ENCODE data around the gene CUL4A.
A peak's percentile ranks its signal among the peaks of the same experiment; 100 is the strongest.

The CUL4A gene

GRCh38 chr13:113220141-113220598 lies 10.8 kb downstream of the CUL4A start:
- no peaks in the 10 kb centered on the region for H3K9me3 ChIP-seq (ENCODE audit: control insufficient read depth in 5 of 5, low read length in 5 of 5)
- peaks cover 4 to 62% (median 46%) of the 10 kb centered on the region in 5 donors for H3K36me3 ChIP-seq (ENCODE audit: control insufficient read depth in 5 of 5, insufficient read depth in 5 of 5, low read length in 5 of 5)
- peaks cover 4 to 31% (median 24%) of the 10 kb centered on the region in 5 donors for H3K4me1 ChIP-seq (ENCODE audit: control insufficient read depth in 5 of 5, insufficient read depth in 5 of 5, low read length in 5 of 5)
- no peak overlapping the region for H3K9ac ChIP-seq (ENCODE audit: low read length in 5 of 5)
- H3K27ac ChIP-seq (ENCODE audit: low read depth, low read length) = no peak overlapping the region
- no peaks in the 10 kb centered on the region for H3K27me3 ChIP-seq (ENCODE audit: control insufficient read depth in 5 of 5, insufficient read depth in 4 of 5, low read length in 5 of 5)
- H3K4me3 ChIP-seq (ENCODE audit: low read depth in 1 of 5, low read length in 5 of 5) = no peak overlapping the region

DNA sequence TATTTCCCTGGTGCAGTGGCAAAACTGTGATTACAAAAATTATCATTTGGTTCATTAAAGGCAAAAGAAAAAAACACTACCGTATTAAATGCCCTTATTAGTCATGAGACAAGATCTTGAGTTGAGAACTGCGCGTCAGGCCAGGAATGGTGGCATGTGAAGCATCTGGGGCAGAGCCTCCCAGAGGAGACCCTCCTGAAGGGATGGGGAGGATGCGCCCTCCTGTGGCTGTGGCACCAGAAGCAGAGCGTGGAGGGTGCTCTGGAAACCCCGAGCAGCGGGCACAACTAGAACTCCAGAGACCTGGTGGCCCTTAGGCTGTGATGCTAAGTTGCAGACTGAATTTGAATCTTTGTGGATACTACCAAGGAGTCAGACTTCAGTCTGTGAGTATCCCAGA lies 11.5 kb downstream of the CUL4A start:
- no peak overlapping the region for H3K4me3 ChIP-seq (ENCODE audit: low read depth in 1 of 5, low read length in 5 of 5)
- peaks cover 5 to 69% (median 53%) of the 10 kb centered on the region in 5 donors for H3K36me3 ChIP-seq (ENCODE audit: control insufficient read depth in 5 of 5, insufficient read depth in 5 of 5, low read length in 5 of 5)
- no peaks in the 10 kb centered on the region for H3K9me3 ChIP-seq (ENCODE audit: control insufficient read depth in 5 of 5, low read length in 5 of 5)
- H3K4me1 ChIP-seq (ENCODE audit: control insufficient read depth in 5 of 5, insufficient read depth in 5 of 5, low read length in 5 of 5) = peaks cover under 1 to 25% (median 18%) of the 10 kb centered on the region in 5 donors
- H3K27me3 ChIP-seq (ENCODE audit: control insufficient read depth in 5 of 5, insufficient read depth in 4 of 5, low read length in 5 of 5) = no peaks in the 10 kb centered on the region
- peak overlapping the region in 1 of 5 donors; percentile 11 for H3K9ac ChIP-seq (ENCODE audit: low read length in 5 of 5)
- H3K27ac ChIP-seq (ENCODE audit: low read depth, low read length) = no peak overlapping the region

- H3K9me3 ChIP-seq (ENCODE audit: control insufficient read depth in 5 of 5, low read length in 5 of 5) = no peaks in the 10 kb centered on the region
- H3K36me3 ChIP-seq (ENCODE audit: control insufficient read depth in 5 of 5, insufficient read depth in 5 of 5, low read length in 5 of 5) = peaks cover 5 to 87% (median 71%) of the 10 kb centered on the region in 5 donors
- H3K4me1 ChIP-seq (ENCODE audit: control insufficient read depth in 5 of 5, insufficient read depth in 5 of 5, low read length in 5 of 5) = peaks cover 0 to 21% (median 7%) of the 10 kb centered on the region in 5 donors
- H3K27ac ChIP-seq (ENCODE audit: low read depth, low read length) = no peak overlapping the region
- no peak overlapping the region for H3K9ac ChIP-seq (ENCODE audit: low read length in 5 of 5)
- H3K27me3 ChIP-seq (ENCODE audit: control insufficient read depth in 5 of 5, insufficient read depth in 4 of 5, low read length in 5 of 5) = no peaks in the 10 kb centered on the region
- no peak overlapping the region for H3K4me3 ChIP-seq (ENCODE audit: low read depth in 1 of 5, low read length in 5 of 5)
Measured at GRCh38 chr13:113223070-113223469, 13.7 kb downstream of the CUL4A start.

GRCh38 chr13:113224486-113224885 lies 15.1 kb downstream of the CUL4A start:
- peaks cover 0 to 18% (median 6%) of the 10 kb centered on the region in 5 donors for H3K4me1 ChIP-seq (ENCODE audit: control insufficient read depth in 5 of 5, insufficient read depth in 5 of 5, low read length in 5 of 5)
- no peak overlapping the region for H3K27ac ChIP-seq (ENCODE audit: low read depth, low read length)
- no peak overlapping the region for H3K4me3 ChIP-seq (ENCODE audit: low read depth in 1 of 5, low read length in 5 of 5)
- H3K9me3 ChIP-seq (ENCODE audit: control insufficient read depth in 5 of 5, low read length in 5 of 5) = no peaks in the 10 kb centered on the region
- no peaks in the 10 kb centered on the region for H3K27me3 ChIP-seq (ENCODE audit: control insufficient read depth in 5 of 5, insufficient read depth in 4 of 5, low read length in 5 of 5)
- no peak overlapping the region for H3K9ac ChIP-seq (ENCODE audit: low read length in 5 of 5)
- peaks cover 5 to 89% (median 75%) of the 10 kb centered on the region in 5 donors for H3K36me3 ChIP-seq (ENCODE audit: control insufficient read depth in 5 of 5, insufficient read depth in 5 of 5, low read length in 5 of 5)

- Histone ChIP-seq H3K27me3 (ENCODE audit: control insufficient read depth in 5 of 5, insufficient read depth in 4 of 5, low read length in 5 of 5) (no peaks in the 10 kb centered on the region), H3K4me3 (ENCODE audit: low read depth in 1 of 5, low read length in 5 of 5) (no peak overlapping the region), H3K9ac (ENCODE audit: low read length in 5 of 5) (no peak overlapping the region), H3K36me3 (ENCODE audit: control insufficient read depth in 5 of 5, insufficient read depth in 5 of 5, low read length in 5 of 5) (peaks cover 5 to 89% (median 78%) of the 10 kb centered on the region in 5 donors), H3K4me1 (ENCODE audit: control insufficient read depth in 5 of 5, insufficient read depth in 5 of 5, low read length in 5 of 5) (peaks cover 0 to 7% (median 0%) of the 10 kb centered on the region in 5 donors), H3K9me3 (ENCODE audit: control insufficient read depth in 5 of 5, low read length in 5 of 5) (no peaks in the 10 kb centered on the region), H3K27ac (ENCODE audit: low read depth, low read length) (no peak overlapping the region)
Measured at GRCh38 chr13:113225515-113225914, 16.1 kb downstream of the CUL4A start.

DNA sequence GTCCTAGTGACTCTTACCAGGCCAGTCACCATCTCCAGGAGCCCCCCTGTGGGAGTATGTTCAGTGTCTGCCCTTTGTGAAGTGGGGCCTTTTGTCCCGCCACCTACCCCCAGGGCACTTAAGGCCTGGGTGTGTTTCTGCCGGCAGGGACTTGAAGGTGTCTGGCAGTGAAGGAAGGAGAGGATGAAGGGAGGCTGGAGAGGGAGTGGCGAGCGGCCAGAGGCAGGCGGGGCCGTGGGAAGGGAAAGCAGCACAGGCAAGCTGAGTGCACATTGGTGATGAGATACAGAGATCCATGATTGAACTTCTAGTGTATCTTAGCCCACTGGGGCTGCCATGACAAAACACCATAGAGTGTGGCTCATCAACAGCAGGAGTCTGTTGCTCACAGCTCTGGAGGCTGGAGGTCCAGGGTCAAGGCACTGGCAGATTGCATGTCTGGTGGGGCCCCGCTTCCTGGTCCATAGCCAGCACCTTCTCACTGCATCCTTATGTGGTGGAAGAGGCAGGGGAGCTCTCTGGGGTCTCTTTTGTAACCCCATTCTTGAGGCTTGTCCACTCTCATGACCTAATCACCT lies 17.5 kb downstream of the CUL4A start:
- no peak overlapping the region for H3K9ac ChIP-seq (ENCODE audit: low read length in 5 of 5)
- no peaks in the 10 kb centered on the region for H3K9me3 ChIP-seq (ENCODE audit: control insufficient read depth in 5 of 5, low read length in 5 of 5)
- H3K27me3 ChIP-seq (ENCODE audit: control insufficient read depth in 5 of 5, insufficient read depth in 4 of 5, low read length in 5 of 5) = no peaks in the 10 kb centered on the region
- H3K27ac ChIP-seq (ENCODE audit: low read depth, low read length) = no peak overlapping the region
- peaks cover 0 to 6% (median 0%) of the 10 kb centered on the region in 5 donors for H3K4me1 ChIP-seq (ENCODE audit: control insufficient read depth in 5 of 5, insufficient read depth in 5 of 5, low read length in 5 of 5)
- H3K36me3 ChIP-seq (ENCODE audit: control insufficient read depth in 5 of 5, insufficient read depth in 5 of 5, low read length in 5 of 5) = peaks cover 5 to 87% (median 77%) of the 10 kb centered on the region in 5 donors
- no peak overlapping the region for H3K4me3 ChIP-seq (ENCODE audit: low read depth in 1 of 5, low read length in 5 of 5)

DNA sequence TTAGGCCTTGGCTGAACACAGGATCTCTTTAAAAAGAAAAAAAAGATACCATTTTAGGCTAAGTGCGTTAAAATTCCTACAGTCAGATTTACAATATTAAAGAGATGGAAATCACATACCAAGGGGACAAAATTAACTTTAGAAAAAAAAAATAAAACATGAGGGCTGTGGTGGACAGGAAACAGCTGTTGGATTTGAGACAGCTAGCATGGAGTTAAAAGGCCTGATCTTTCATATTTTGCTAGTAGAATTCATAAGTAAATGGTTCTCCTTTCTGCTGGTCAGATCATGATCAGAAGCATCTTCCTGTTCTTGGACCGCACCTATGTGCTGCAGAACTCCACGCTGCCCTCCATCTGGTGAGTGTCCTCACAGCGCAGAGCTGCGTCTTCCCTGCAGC lies 19.7 kb downstream of the CUL4A start:
- no peak overlapping the region for H3K4me3 ChIP-seq (ENCODE audit: low read depth in 1 of 5, low read length in 5 of 5)
- no peaks in the 10 kb centered on the region for H3K27me3 ChIP-seq (ENCODE audit: control insufficient read depth in 5 of 5, insufficient read depth in 4 of 5, low read length in 5 of 5)
- H3K9me3 ChIP-seq (ENCODE audit: control insufficient read depth in 5 of 5, low read length in 5 of 5) = no peaks in the 10 kb centered on the region
- peaks cover 11 to 86% (median 70%) of the 10 kb centered on the region in 5 donors for H3K36me3 ChIP-seq (ENCODE audit: control insufficient read depth in 5 of 5, insufficient read depth in 5 of 5, low read length in 5 of 5)
- H3K4me1 ChIP-seq (ENCODE audit: control insufficient read depth in 5 of 5, insufficient read depth in 5 of 5, low read length in 5 of 5) = peaks cover 0 to 6% (median 0%) of the 10 kb centered on the region in 5 donors
- no peak overlapping the region for H3K27ac ChIP-seq (ENCODE audit: low read depth, low read length)
- H3K9ac ChIP-seq (ENCODE audit: low read length in 5 of 5) = no peak overlapping the region

DNA sequence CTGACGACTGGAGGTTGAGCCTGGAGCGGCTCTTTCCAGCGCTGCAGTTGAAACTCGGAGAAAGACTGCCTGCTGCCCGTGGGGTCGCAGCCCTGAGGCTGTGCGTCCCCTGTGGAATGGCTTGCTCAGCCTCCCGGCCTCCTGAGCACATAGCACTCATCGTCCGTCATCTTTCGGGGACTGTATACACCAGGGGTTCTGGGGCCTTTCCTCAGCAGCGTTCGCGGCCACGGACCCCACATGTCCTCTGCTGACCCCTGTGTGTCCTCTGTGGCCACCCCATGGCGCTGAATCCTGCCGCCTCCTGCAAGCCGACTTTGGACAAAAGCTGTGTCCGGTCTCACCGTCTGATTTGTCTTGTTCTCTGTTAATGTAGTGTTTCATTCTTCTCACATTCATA lies 20.4 kb downstream of the CUL4A start:
- H3K27ac ChIP-seq (ENCODE audit: low read depth, low read length) = no peak overlapping the region
- H3K27me3 ChIP-seq (ENCODE audit: control insufficient read depth in 5 of 5, insufficient read depth in 4 of 5, low read length in 5 of 5) = no peaks in the 10 kb centered on the region
- H3K36me3 ChIP-seq (ENCODE audit: control insufficient read depth in 5 of 5, insufficient read depth in 5 of 5, low read length in 5 of 5) = peaks cover 10 to 86% (median 68%) of the 10 kb centered on the region in 5 donors
- H3K4me3 ChIP-seq (ENCODE audit: low read depth in 1 of 5, low read length in 5 of 5) = no peak overlapping the region
- peaks cover 0 to 6% (median 0%) of the 10 kb centered on the region in 5 donors for H3K4me1 ChIP-seq (ENCODE audit: control insufficient read depth in 5 of 5, insufficient read depth in 5 of 5, low read length in 5 of 5)
- H3K9me3 ChIP-seq (ENCODE audit: control insufficient read depth in 5 of 5, low read length in 5 of 5) = no peaks in the 10 kb centered on the region
- no peak overlapping the region for H3K9ac ChIP-seq (ENCODE audit: low read length in 5 of 5)

DNA sequence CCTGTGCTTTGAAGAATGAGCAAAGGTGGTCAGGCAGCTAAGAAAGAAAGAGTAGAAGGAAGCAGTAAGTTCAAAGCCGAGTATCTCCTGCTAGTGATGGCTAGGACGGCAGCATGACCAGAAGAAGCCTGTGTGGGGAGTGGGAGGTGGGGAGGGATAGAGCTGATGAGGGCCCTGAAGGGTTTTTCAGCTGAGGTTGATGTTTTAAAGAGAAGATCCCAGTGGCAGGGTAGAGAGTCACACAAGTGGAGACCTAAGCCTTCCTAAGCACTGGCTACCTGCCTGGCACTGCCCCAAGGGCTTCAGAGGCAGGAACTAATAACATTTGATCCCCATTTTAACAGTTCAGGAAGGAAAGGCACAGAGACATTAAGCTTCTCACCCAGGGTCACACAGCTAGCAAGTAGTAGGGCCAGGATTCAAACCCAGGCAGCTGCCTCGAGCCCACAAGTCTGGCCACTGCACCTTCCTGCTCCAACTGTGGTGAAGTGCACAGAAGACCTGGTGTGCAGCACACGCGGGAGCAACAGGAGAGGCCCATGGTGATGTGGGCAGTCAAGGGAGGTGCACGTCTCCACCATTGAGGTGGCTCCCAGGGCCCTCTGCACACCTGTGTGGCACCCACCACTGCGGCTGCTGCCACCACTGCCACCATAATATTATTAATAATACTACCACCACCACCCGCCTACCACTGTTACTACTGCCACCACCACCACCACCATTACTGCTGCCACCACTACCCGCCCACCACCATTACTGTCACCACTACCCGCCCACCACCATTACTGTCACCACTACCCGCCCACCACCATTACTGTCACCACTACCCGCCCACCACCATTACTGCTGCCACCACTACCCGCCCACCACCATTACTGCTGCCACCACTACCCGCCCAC lies 22.1 kb downstream of the CUL4A start:
- no peaks in the 10 kb centered on the region for H3K9me3 ChIP-seq (ENCODE audit: control insufficient read depth in 5 of 5, low read length in 5 of 5)
- no peak overlapping the region for H3K27ac ChIP-seq (ENCODE audit: low read depth, low read length)
- H3K27me3 ChIP-seq (ENCODE audit: control insufficient read depth in 5 of 5, insufficient read depth in 4 of 5, low read length in 5 of 5) = no peaks in the 10 kb centered on the region
- no peak overlapping the region for H3K4me3 ChIP-seq (ENCODE audit: low read depth in 1 of 5, low read length in 5 of 5)
- no peaks in the 10 kb centered on the region for H3K4me1 ChIP-seq (ENCODE audit: control insufficient read depth in 5 of 5, insufficient read depth in 5 of 5, low read length in 5 of 5)
- H3K9ac ChIP-seq (ENCODE audit: low read length in 5 of 5) = no peak overlapping the region
- H3K36me3 ChIP-seq (ENCODE audit: control insufficient read depth in 5 of 5, insufficient read depth in 5 of 5, low read length in 5 of 5) = peaks cover 9 to 83% (median 65%) of the 10 kb centered on the region in 5 donors

Measured in subcutaneous abdominal adipose tissue (tissue), 5 donors.